ENCODE results near the gene KLF9.

Gene KLF9

DNA sequence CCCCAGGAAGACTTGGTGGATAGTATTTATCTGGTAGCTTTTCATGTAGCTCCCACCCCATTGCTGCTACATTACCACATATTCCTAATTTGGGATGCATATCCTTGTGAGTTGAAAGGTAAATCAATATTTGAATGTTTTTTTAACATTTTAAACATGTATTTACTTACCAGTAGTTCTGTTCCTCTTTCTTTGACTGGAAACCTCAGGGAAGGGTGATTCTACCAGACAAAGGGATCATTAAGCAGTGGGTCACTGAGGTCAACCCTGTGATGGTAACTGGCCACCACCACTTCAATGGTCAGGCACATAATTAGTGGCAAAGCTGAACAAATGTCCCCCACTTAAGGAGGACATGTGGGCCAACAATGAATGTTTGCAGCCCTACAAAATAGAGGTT is 27.2 kb upstream of the KLF9 start:
- no peak overlapping the region for H3K27ac ChIP-seq (ENCODE audit: low read length)
- H3K9me3 ChIP-seq (ENCODE audit: insufficient read depth, low read length) = no peaks in the 10 kb centered on the region
- H3K36me3 ChIP-seq (replicated peaks; ENCODE audit: low read depth, low read length) = no peaks in the 10 kb centered on the region
- H2AFZ ChIP-seq (ENCODE audit: low read depth, low read length) = no peak overlapping the region
- H3K27me3 ChIP-seq (ENCODE audit: low read depth, low read length) = no peaks in the 10 kb centered on the region
- H3K9ac ChIP-seq (ENCODE audit: low read length) = no peak overlapping the region
- H3K4me3 ChIP-seq (ENCODE audit: low read length) = no peak overlapping the region
- no peak overlapping the region for H3K4me2 ChIP-seq (ENCODE audit: low read length)
- TF ChIP-seq, protein P1, sequence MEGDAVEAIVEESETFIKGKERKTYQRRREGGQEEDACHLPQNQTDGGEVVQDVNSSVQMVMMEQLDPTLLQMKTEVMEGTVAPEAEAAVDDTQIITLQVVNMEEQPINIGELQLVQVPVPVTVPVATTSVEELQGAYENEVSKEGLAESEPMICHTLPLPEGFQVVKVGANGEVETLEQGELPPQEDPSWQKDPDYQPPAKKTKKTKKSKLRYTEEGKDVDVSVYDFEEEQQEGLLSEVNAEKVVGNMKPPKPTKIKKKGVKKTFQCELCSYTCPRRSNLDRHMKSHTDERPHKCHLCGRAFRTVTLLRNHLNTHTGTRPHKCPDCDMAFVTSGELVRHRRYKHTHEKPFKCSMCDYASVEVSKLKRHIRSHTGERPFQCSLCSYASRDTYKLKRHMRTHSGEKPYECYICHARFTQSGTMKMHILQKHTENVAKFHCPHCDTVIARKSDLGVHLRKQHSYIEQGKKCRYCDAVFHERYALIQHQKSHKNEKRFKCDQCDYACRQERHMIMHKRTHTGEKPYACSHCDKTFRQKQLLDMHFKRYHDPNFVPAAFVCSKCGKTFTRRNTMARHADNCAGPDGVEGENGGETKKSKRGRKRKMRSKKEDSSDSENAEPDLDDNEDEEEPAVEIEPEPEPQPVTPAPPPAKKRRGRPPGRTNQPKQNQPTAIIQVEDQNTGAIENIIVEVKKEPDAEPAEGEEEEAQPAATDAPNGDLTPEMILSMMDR (IDR thresholded peaks at IDR 0.05; ENCODE audit: low read depth, low read length) = no peak
- no peak for TF ChIP-seq EZH2phosphoT487 (IDR thresholded peaks at IDR 0.05; ENCODE audit: low read depth)
- H3K79me2 ChIP-seq (ENCODE audit: low read length) = no peaks in the 10 kb centered on the region
- no peaks in the 10 kb centered on the region for H3K4me1 ChIP-seq (ENCODE audit: low read length)
- H4K20me1 ChIP-seq (ENCODE audit: insufficient read depth, low read length) = no peaks in the 10 kb centered on the region

- no peaks in the 10 kb centered on the region for H3K9me3 ChIP-seq (ENCODE audit: insufficient read depth, low read length)
- H3K9ac ChIP-seq (ENCODE audit: low read length) = no peak overlapping the region
- H3K36me3 ChIP-seq (replicated peaks; ENCODE audit: low read depth, low read length) = no peaks in the 10 kb centered on the region
- H4K20me1 ChIP-seq (ENCODE audit: insufficient read depth, low read length) = no peaks in the 10 kb centered on the region
- no peak overlapping the region for H3K27ac ChIP-seq (ENCODE audit: low read length)
- H3K4me1 ChIP-seq (ENCODE audit: low read length) = no peaks in the 10 kb centered on the region
- TF ChIP-seq, protein P1 (IDR thresholded peaks at IDR 0.05; ENCODE audit: low read depth, low read length) = no peak
- no peak for TF ChIP-seq EZH2phosphoT487 (IDR thresholded peaks at IDR 0.05; ENCODE audit: low read depth)
- no peak overlapping the region for H3K4me3 ChIP-seq (ENCODE audit: low read length)
- no peak overlapping the region for H2AFZ ChIP-seq (ENCODE audit: low read depth, low read length)
- H3K4me2 ChIP-seq (ENCODE audit: low read length) = no peak overlapping the region
- H3K27me3 ChIP-seq (ENCODE audit: low read depth, low read length) = no peaks in the 10 kb centered on the region
- H3K79me2 ChIP-seq (ENCODE audit: low read length) = no peaks in the 10 kb centered on the region
These were observed 25.7 kb upstream of the KLF9 start for GRCh38 chr9:70439991-70440706.

- Histone ChIP-seq H3K4me3 (ENCODE audit: low read length) (no peak overlapping the region), H3K27me3 (ENCODE audit: low read depth, low read length) (no peaks in the 10 kb centered on the region), H2AFZ (ENCODE audit: low read depth, low read length) (no peak overlapping the region), H3K4me2 (ENCODE audit: low read length) (no peak overlapping the region), H4K20me1 (ENCODE audit: insufficient read depth, low read length) (no peaks in the 10 kb centered on the region), H3K4me1 (ENCODE audit: low read length) (no peaks in the 10 kb centered on the region), H3K36me3 (replicated peaks; ENCODE audit: low read depth, low read length) (no peaks in the 10 kb centered on the region), H3K79me2 (ENCODE audit: low read length) (no peaks in the 10 kb centered on the region), H3K27ac (ENCODE audit: low read length) (no peak overlapping the region), H3K9me3 (ENCODE audit: insufficient read depth, low read length) (no peaks in the 10 kb centered on the region), H3K9ac (ENCODE audit: low read length) (no peak overlapping the region)
- TF ChIP-seq, protein P1 (IDR thresholded peaks at IDR 0.05; ENCODE audit: low read depth, low read length) = no peak
- no peak for TF ChIP-seq EZH2phosphoT487 (IDR thresholded peaks at IDR 0.05; ENCODE audit: low read depth)
These were observed 24.0 kb upstream of the KLF9 start for GRCh38 chr9:70438341-70438928.

DNA sequence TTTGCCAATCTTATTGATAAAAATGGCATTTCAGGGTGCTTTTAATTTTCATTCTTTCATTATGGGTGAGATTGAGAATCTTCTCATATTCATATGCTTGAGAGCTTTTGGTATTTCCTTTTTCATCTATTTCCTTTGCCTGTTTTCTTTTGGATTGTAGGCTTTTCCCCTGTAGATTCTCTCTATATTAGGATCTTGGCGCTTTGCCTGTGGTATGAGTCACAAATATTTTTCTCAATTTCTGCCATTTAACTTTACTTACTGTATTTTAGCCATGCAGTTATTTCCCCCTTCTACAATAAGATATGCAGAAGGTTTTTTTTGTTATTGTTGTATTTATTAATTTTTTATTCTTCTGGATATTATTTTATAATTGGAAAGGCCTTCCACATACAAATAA is 21.5 kb upstream of the KLF9 start:
- H3K4me2 ChIP-seq (ENCODE audit: low read length) = no peak overlapping the region
- TF ChIP-seq EZH2phosphoT487 (IDR thresholded peaks at IDR 0.05; ENCODE audit: low read depth) = no peak
- TF ChIP-seq, protein P1 (IDR thresholded peaks at IDR 0.05; ENCODE audit: low read depth, low read length) = no peak
- no peak overlapping the region for H2AFZ ChIP-seq (ENCODE audit: low read depth, low read length)
- H4K20me1 ChIP-seq (ENCODE audit: insufficient read depth, low read length) = no peaks in the 10 kb centered on the region
- H3K36me3 ChIP-seq (replicated peaks; ENCODE audit: low read depth, low read length) = no peaks in the 10 kb centered on the region
- no peak overlapping the region for H3K4me3 ChIP-seq (ENCODE audit: low read length)
- no peaks in the 10 kb centered on the region for H3K4me1 ChIP-seq (ENCODE audit: low read length)
- no peak overlapping the region for H3K9ac ChIP-seq (ENCODE audit: low read length)
- no peak overlapping the region for H3K27ac ChIP-seq (ENCODE audit: low read length)
- no peaks in the 10 kb centered on the region for H3K9me3 ChIP-seq (ENCODE audit: insufficient read depth, low read length)
- no peaks in the 10 kb centered on the region for H3K79me2 ChIP-seq (ENCODE audit: low read length)
- no peaks in the 10 kb centered on the region for H3K27me3 ChIP-seq (ENCODE audit: low read depth, low read length)

All from OCI-LY3 (cell line).